CD4-positive, alpha-beta T cell treated with Interleukin-2 at 100 ng/mL for 4 hours (primary cell): ENCODE measurements around the gene HSD17B4.
"Not testable (repeated sequence)": the region's sequence is repeated elsewhere in the genome, so short reads cannot be mapped to it uniquely, and the experiment has no call there.

ENCODE experiments used
- DNase-seq: peaks from one replicate; pipeline ENCODE4 v3.0.0-alpha.2; 2020; ENCODE audit warnings: low spot score

Gene HSD17B4, protein sequence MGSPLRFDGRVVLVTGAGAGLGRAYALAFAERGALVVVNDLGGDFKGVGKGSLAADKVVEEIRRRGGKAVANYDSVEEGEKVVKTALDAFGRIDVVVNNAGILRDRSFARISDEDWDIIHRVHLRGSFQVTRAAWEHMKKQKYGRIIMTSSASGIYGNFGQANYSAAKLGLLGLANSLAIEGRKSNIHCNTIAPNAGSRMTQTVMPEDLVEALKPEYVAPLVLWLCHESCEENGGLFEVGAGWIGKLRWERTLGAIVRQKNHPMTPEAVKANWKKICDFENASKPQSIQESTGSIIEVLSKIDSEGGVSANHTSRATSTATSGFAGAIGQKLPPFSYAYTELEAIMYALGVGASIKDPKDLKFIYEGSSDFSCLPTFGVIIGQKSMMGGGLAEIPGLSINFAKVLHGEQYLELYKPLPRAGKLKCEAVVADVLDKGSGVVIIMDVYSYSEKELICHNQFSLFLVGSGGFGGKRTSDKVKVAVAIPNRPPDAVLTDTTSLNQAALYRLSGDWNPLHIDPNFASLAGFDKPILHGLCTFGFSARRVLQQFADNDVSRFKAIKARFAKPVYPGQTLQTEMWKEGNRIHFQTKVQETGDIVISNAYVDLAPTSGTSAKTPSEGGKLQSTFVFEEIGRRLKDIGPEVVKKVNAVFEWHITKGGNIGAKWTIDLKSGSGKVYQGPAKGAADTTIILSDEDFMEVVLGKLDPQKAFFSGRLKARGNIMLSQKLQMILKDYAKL

DNA sequence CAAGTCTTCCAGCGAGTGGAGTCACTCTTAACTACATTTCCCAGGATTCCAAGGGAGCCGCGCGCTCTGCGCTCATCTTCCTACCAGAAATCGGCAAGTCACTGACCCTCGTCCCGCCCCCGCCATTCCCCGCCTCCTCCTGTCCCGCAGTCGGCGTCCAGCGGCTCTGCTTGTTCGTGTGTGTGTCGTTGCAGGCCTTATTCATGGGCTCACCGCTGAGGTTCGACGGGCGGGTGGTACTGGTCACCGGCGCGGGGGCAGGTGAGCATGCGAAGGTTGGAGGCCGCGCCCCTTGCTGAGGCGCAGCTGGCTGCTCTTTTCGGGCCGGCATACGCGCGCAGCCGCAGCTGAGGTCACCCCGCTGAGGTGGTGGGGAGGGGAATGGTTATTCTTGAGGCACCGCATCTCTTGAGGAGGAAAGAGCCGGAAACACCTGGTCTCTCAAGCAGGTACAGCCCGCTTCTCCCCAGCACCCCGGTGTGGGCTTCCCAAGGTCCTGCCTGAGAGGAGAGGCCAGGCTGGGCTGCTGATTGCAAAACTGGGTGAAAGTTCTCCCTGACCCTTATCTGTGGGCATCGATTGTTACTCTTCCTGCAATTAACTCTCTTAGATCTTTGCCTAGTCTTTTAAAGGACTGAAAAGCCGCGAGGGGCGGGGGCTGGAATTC is at the start of gene HSD17B4:
Gene HSD17B4 (plus strand): TSS at position 125 of the 667 bp plus-strand sequence. CDS start 79 bp downstream, at position 204.
- peak; percentile 76 for DNase-seq

DNA sequence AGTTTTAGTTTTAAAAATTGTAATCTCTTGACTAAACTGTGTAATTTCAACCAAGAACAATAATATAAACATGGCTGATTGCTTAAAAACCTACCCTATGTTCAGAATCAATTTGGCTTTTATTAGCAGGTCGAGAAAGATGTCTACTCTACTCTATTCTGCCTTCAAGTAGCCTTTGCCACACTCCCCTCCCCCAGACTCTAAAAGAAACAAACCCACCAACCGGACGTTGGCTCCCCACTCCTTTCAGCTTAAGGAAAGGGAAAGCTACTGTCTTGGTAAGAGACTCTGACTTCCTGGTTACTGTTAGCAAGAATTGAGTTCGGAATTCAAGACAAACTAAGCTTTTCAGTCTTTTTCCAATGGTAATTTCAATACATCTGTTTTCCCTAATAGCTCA is 49.7 kb upstream of the HSD17B4 start:
- DNase-seq = no peak

DNA sequence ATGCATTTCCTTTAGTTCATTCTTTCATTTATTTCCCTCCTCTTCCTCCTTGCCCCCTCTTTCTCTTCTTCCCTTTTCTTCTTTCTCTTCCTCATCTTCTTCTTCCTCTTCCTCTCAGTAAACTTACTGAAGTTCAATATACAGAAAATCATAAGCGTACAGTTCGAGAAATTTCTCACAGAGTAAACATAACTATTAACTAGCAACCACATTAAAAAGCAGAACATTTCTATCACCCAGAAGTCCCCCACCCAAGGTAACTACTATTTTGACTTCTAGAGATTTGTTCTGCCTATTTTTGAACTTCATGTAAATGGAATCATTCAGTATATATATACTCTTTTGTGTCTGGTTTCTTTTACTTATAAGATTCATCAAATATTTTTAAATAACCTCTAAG is 48.3 kb upstream of the HSD17B4 start:
- no peak for DNase-seq

DNA sequence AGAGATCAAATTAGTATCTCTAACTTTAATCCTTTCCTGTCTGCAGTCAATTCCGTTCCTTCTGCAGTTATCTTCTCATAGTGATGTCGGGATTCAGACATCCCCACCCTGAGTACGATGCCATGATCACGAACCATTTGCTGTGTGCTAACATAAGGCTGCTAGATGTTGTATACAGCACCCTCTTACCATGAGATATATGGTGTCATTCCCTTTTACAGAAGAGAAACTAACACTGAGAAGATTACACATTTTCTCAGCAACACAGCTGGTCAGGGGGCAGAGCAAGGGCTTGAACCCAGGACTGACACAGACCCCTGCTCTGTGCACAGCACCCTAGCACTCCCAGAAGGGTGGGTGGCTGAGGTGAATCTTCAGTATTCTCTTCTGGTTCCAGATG is 46.9 kb upstream of the HSD17B4 start:
- no peak for DNase-seq

DNA sequence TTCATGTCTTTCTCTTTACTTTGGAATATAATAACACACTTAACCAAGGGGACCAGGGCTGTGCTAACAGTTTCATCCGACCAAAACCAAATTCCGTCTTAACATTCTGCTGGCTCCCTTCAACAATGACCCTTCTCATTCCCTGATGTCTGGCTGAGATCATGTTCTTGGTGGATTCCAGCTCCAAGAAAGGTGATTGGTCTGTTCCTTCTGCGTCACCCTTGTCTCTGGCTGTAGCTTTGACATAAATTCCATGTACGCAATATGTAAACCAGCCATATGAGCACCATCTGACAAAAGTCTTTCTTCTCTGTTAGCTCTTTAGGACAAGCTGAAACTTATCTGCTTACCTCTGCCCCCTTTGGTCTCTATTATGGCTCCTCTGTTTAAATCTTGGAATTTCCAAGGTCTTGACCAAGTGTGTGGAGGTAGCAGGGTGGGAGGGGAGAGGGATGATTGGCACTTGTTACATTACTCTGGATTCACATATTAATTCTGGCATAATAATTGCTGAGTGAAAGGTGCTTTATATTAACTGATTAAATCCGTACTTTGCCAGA is 45.7 kb upstream of the HSD17B4 start:
- no peak for DNase-seq

DNA sequence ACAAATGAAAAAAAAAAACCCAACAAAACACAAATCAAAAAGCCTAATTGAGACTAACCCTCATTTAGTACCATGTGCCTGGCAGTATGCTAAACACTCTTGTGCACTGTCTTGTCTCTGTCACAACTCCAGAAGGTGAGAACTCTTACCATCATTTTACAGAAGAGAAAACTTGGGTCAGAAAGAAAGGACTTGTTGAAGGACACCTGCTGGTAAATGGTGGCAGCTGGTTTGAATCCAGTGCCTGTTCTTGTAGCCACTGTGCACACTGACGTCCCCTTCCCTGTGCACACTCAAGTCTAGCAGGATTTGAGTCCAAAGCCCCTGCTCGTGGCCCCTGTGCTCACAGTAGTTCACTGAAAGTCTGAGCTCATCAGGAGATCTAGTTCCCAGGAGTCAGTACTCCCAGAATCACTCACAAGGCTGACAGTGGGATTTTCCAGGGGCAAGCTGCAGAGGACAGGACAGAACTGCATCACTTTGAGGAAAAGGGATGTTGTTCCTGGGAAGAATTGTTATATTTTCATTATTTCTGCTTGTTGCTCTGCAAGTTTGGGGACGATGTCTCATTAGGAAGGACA is 43.0 kb upstream of the HSD17B4 start:
- peak; percentile 30 for DNase-seq

DNA sequence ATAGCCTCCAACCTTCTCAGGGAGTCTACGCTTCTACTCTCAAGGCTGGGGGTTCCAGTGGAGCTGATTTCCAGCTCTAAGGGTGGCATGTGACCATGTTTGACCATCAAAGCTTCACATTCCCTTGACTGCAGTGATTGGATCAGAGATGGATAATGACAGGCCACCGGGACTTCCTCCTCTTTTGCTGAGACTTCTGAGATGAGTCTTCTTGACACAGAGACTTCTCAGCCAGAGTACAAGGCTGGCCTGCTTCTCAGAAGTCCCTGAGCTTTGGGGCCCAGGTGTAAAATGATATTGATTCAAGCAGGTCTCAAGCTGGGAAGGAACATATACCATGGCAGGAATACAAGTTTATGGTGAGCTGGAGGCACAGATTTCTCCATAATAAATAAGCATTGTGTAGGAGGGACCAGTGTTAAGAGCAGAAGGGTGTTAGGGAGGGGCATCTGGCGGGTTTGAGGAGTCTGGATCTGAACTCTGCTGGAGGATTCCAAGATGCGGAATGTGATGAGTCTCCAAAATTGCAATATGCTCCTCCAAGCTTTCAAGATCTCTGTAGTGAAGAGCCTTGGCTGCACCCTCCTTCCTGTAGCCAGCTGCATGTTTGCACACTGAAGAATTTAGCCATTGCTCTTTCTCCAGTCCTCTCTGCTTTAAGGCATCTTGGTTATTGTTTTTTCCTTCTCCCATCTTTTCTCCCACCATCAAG is 41.7 kb upstream of the HSD17B4 start:
- no peak for DNase-seq

DNA sequence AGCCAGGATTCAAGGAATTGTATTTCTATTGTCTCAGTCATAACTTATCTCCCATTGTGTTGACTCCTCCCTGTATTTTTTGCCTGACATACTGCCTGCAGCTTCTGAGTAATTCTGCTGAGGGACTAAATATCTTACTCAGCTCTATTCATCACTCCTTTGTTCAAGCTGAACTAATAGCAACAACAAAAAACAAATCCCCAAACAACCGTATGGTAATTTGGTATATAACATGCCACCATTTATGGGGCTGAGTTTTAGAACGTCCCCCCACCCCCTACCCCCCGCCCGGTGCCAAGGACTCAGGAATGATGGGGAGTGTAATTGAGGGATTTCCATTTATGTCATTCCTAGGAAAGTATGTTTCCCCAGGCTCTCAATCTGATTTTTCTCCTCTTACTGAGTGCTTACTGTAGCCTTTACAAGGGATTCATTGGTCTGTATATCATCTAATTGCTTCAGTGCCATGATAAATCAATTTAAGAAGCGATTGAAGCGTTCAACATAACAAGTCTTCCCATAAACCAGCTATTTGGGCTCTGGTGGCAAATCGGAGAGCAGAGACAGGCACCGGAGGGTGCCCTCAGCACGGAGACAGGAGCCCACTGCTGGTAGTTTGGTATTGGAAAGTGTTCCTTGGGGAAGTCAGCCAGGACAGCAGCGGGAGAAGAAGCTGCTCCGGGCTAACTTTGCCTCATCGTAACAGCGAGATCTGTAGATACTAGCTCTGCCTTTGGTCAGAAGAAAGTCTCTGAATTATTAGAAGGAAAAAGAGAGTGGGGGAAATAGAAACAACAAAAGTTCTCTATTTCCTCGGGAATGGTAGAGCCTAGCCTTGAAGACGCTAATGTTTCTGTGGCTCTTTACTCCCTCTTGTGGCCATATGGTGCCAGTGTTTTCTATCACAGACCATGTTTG is 40.7 kb upstream of the HSD17B4 start:
- peak; percentile 83 for DNase-seq

DNA sequence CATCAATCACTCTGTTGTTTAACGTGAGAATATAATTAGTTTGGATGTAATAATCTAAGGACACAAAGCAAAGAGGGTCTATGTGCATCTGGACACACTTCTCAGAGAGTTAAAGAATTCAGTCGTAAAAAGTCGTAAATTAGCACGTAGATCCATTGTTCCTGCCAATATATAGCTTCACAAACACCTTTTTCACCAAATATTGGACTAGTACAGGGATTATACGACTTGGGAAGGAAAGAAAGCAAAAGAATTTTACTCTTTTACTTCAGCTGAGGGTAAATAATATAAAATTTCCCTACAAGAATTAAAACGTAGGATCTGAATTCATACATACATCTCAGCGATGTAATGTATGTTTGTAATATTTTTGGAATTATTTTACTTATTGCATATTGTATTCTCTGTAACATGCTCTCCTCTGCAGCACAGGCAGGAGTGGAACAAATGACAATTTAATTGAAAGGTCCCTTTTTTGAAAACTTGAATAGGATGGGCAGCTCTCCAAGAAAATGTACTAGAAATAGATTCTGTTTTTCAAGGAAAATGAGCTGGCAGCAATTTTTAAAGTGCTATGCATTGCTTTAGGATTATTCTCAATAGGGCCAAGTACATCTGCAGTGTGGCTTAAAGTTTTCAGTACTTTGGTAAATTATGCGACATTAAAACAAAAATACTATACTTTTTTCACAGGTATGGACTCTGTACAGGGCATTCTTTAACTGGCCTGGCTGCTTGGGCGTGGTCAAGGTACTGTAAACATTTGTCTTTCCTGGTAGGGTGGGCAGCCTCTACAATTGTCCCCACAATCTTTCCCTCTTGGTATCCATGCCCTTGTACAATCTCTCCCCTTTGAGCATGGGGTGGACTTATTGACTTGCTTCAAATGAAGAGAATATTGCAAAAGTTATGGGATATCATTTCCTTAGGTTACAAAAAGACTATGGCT is 39.7 kb upstream of the HSD17B4 start:
- DNase-seq = no peak

DNA sequence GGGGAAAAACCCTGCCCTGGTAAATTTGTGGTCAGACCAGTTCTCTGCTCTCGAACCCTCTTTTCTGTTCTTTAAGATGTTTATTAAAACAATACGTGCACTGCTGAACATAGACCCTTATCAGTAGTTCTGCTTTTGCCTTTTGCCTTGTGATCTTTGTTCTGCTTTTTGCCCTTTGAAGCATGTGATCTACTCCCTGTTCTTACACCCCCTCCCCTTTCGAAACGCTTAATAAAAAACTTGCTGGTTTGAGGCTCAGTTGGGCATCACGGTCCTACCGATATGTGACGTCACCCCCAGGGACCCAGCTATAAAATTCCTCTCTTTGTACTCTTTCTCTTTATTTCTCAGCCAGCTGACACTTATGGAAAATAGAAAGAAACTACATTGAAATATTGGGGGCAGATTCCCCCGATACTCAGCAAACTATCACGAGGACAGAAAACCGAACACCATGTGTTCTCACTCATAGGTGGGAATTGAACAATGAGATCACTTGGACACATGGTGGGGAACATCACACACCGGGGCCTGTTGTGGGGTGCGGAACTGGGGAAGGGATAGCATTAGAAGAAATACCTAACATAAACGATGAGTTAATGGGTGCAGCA is 38.1 kb upstream of the HSD17B4 start:
- not testable (repeated sequence) for DNase-seq

DNA sequence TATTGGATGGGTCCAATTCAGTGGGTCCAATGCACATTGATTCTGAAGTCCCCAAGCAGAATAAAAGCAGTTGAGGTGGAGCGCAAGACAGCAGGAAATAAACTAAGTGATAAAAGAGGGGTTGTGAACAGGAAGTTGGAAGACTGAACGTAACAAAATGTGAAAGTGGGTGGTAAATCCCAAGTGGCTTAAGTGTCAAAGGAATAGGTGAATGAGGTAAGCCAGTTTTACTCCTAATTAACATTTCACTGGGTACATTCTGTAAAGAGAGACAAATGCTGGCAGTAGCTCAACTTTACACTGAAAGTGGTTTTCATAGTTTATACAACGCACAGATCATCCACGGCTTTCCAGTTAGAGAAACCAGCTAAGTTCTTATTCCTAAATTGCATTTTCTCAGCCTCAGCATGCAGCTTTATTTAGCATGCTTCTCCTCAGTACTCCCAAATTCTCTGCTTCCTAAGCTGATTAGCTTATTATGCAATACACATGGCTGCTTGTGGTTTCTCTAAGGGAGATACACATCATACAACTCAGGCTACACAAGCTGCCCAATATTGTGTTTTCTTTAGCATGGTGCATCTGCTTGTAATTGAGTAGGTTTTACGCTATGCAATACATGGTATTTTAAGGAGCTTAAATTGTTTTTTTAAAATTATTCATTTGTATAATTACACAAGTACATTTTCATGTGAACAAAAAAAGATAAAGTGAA is 34.2 kb upstream of the HSD17B4 start:
- no peak for DNase-seq

DNA sequence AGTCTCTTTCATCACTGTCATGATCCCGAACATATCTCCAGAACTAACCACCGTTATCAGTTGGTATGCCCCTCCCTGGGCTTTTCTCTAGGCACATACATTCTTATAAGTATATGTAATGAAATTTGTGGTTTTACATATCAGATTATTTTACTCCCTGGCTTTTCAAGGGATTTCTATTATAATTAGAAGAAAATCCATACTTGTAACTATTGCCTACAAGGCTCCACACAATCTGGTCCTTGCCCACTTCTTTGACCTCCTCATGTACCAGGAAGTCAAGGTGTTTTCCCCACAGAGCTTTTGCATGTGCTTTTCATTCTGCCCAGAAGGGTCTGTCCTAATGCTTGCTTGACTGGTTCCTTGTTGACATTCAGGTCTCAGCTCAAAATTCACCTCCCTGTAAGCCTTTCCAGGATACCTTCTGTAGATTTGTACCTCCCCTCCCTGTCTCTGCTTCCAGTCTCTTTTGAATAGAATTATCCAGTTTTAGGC is 33.6 kb upstream of the HSD17B4 start:
- no peak for DNase-seq

DNA sequence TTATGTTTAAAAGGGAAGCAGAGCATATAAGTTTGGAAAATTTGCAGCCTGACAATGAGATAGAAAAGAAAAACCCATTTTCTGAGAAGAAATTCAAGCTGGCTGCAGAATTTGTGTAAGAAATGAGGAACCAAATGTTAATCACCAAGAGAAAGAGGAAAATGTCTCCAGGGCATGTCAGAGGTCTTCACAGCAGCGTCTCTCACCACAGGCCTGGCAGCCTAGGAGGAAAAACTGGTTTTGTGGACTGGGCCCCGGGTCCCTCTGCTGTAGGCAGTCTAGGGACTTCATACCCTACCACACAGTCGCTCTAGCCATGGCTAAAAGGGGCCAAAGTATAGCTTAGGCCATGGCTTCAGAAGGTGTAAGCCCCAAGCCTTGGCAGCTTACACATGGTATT is 32.1 kb upstream of the HSD17B4 start:
- DNase-seq = no peak

DNA sequence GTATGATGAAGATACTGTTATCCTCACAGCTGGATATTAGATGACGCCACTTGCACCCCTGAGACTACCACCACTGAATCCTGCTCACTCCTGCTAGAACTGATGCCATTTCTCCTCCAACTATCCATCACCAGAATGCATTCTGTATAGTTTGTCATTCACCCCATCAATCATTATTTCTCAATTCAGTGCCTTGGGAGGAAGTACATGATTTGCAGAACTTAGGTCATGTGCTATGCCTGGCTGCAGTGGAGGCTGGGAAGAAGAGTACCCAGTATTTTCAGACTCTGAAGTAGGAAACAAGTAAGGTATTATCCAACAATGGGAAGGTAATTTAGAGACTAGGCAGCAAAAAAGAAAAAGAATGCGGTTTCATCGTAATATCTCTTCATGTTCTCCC is 26.2 kb upstream of the HSD17B4 start:
- no peak for DNase-seq

DNA sequence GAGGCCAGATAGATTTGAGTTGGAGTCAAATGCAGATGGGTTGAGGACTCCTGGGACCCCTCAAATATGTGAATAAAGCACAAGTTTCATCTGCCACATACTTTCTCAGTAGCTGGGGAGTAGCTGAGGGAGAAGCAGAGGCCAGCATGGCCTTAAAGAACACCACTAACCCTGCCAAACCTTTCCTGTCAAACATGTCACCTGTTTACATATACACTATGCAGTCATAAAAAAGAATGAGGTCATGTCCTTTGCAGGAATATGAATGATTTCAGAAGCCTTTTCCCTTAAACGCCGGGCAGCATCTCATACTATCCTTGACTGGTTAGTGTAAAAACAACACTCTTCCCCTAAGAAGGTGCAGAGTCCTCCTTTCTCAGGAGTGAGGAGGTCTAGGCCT is 25.2 kb upstream of the HSD17B4 start:
- DNase-seq = no peak

DNA sequence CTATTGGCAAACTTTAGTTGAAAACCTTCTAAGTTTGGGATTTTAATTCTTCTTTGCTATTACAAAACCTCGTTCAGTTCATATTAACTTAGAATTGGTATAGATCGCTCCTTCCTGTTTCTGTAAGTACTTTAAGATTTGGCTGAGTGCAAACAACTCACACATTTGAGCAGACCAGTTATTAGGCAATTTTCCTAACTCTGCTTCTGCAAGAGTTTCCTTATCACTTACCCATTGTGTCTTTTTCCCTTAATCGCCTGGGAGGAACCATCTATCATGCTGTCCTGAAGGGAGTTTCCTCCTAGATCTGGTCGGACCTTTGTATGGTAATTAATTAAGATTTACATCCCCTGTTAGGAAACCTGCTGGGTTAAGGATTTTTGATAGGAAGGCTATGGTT is 24.7 kb upstream of the HSD17B4 start:
- DNase-seq = not testable (repeated sequence)

DNA sequence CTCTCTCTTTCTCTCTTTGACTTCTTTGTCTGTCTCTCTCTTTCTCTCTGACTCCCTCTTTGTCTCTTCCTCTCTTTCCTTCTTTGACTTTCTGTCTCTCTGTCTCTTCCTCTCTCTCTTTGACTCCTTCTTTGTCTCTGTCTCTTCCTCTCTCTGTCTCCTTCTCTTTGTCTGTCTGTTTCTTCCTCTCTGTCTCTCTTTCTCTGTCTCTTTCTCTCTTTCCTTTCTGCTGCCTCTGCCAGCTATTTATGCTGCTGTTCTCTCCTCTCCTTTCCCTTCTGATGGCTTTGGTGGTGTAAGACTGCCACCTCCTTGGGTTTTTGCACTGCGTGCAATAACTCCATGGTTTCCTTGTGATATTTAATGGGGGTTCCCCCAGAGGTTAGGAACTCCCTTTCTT is 24.1 kb upstream of the HSD17B4 start:
- DNase-seq = not testable (repeated sequence)

DNA sequence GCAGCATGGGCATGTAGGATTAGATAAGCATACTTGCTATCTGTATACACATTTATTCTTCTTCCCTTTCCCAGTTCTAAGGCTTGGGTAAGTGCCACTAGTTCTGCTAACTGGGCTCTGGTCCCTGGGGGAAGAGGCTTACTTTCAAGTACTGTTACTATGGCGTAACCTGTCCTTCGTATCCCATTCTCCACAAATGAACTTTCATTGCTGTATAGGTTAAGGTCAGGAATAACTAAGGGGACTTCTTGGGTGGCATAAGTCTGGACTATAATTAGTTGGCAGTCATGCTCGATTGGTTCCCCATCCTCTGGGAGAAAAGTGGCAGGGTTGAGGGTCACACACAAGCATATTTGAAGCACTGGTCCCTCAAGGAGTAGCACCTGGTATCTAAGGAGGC is 23.7 kb upstream of the HSD17B4 start:
- not testable (repeated sequence) for DNase-seq
